ENCODE measurements around the gene SUPT3H.
"Not testable (repeated sequence)": the region's sequence is repeated elsewhere in the genome, so short reads cannot be mapped to it uniquely, and the experiment has no call there.

Gene SUPT3H

GRCh38 chr6:45072673-45073072 lies 305.1 kb downstream of the SUPT3H start:
- Histone ChIP-seq H3K4me3 (ENCODE audit: low read length) (no peak overlapping the region), H3K9me3 (ENCODE audit: insufficient read depth, low read depth, low read length) (no peaks in the 10 kb centered on the region), H3K27ac (ENCODE audit: low read length) (no peak overlapping the region), H3K4me1 (ENCODE audit: insufficient read depth, low read length) (0 out of 2 replicates have a peak, but pooled peaks cover 2% of the 10 kb centered on the region), H3K9ac (ENCODE audit: low read depth, low read length) (no peak overlapping the region), H3K36me3 (ENCODE audit: insufficient read depth, low read depth, low read length) (no peaks in the 10 kb centered on the region), H3K27me3 (ENCODE audit: insufficient read depth, low read length) (no peaks in the 10 kb centered on the region)

GRCh38 chr6:45072016-45072415 lies 305.7 kb downstream of the SUPT3H start:
- H3K27ac ChIP-seq (ENCODE audit: low read length): no peak overlapping the region
- no peaks in the 10 kb centered on the region for H3K27me3 ChIP-seq (ENCODE audit: insufficient read depth, low read length)
- no peak overlapping the region for H3K9ac ChIP-seq (ENCODE audit: low read depth, low read length)
- H3K36me3 ChIP-seq (ENCODE audit: insufficient read depth, low read depth, low read length): no peaks in the 10 kb centered on the region
- H3K4me3 ChIP-seq (ENCODE audit: low read length): no peak overlapping the region
- H3K9me3 ChIP-seq (ENCODE audit: insufficient read depth, low read depth, low read length): no peaks in the 10 kb centered on the region
- H3K4me1 ChIP-seq (ENCODE audit: insufficient read depth, low read length): 0 out of 2 replicates have a peak, but pooled peaks cover 2% of the 10 kb centered on the region

- 0 out of 2 replicates have a peak, but pooled peaks cover 2% of the 10 kb centered on the region for H3K4me1 ChIP-seq (ENCODE audit: insufficient read depth, low read length)
- H3K36me3 ChIP-seq (ENCODE audit: insufficient read depth, low read depth, low read length): no peaks in the 10 kb centered on the region
- no peak overlapping the region for H3K27ac ChIP-seq (ENCODE audit: low read length)
- no peaks in the 10 kb centered on the region for H3K27me3 ChIP-seq (ENCODE audit: insufficient read depth, low read length)
- no peaks in the 10 kb centered on the region for H3K9me3 ChIP-seq (ENCODE audit: insufficient read depth, low read depth, low read length)
- H3K4me3 ChIP-seq (ENCODE audit: low read length): no peak overlapping the region
- no peak overlapping the region for H3K9ac ChIP-seq (ENCODE audit: low read depth, low read length)
These were observed 308.6 kb downstream of the SUPT3H start for GRCh38 chr6:45069091-45069490.

GRCh38 chr6:45067446-45067845 lies 310.3 kb downstream of the SUPT3H start:
- not testable (repeated sequence) for H3K36me3 ChIP-seq (ENCODE audit: insufficient read depth, low read depth, low read length); H3K9ac ChIP-seq (ENCODE audit: low read depth, low read length); H3K4me3 ChIP-seq (ENCODE audit: low read length); H3K9me3 ChIP-seq (ENCODE audit: insufficient read depth, low read depth, low read length); H3K4me1 ChIP-seq (ENCODE audit: insufficient read depth, low read length); H3K27ac ChIP-seq (ENCODE audit: low read length); H3K27me3 ChIP-seq (ENCODE audit: insufficient read depth, low read length)

- H3K9me3 ChIP-seq (ENCODE audit: insufficient read depth, low read depth, low read length); H3K4me1 ChIP-seq (ENCODE audit: insufficient read depth, low read length); H3K27ac ChIP-seq (ENCODE audit: low read length); H3K36me3 ChIP-seq (ENCODE audit: insufficient read depth, low read depth, low read length); H3K27me3 ChIP-seq (ENCODE audit: insufficient read depth, low read length): not testable (repeated sequence)
- Histone ChIP-seq H3K9ac (ENCODE audit: low read depth, low read length) (peak overlapping the region; percentile 25; the same call in 1 of the 2 replicates), H3K4me3 (ENCODE audit: low read length) (peak overlapping the region; percentile 23; the same call in 1 of the 2 replicates)
These were observed 315.1 kb downstream of the SUPT3H start for GRCh38 chr6:45062659-45063058.

- Histone ChIP-seq H3K4me1 (ENCODE audit: insufficient read depth, low read length) (no peaks in the 10 kb centered on the region), H3K4me3 (ENCODE audit: low read length) (no peak overlapping the region), H3K9ac (ENCODE audit: low read depth, low read length) (no peak overlapping the region), H3K36me3 (ENCODE audit: insufficient read depth, low read depth, low read length) (no peaks in the 10 kb centered on the region), H3K27ac (ENCODE audit: low read length) (no peak overlapping the region), H3K9me3 (ENCODE audit: insufficient read depth, low read depth, low read length) (peaks cover 5% of the 10 kb centered on the region; the same call in 1 of the 2 replicates), H3K27me3 (ENCODE audit: insufficient read depth, low read length) (no peaks in the 10 kb centered on the region)
These were observed 320.0 kb downstream of the SUPT3H start for GRCh38 chr6:45057711-45058110.

GRCh38 chr6:45054610-45055009 lies 323.1 kb downstream of the SUPT3H start:
- H3K27me3 ChIP-seq (ENCODE audit: insufficient read depth, low read length): no peaks in the 10 kb centered on the region
- H3K9me3 ChIP-seq (ENCODE audit: insufficient read depth, low read depth, low read length): no peaks in the 10 kb centered on the region
- H3K4me3 ChIP-seq (ENCODE audit: low read length): no peak overlapping the region
- no peak overlapping the region for H3K27ac ChIP-seq (ENCODE audit: low read length)
- H3K4me1 ChIP-seq (ENCODE audit: insufficient read depth, low read length): peaks cover 5% of the 10 kb centered on the region; the same call in 1 of the 2 replicates
- H3K36me3 ChIP-seq (ENCODE audit: insufficient read depth, low read depth, low read length): no peaks in the 10 kb centered on the region
- H3K9ac ChIP-seq (ENCODE audit: low read depth, low read length): no peak overlapping the region

- Histone ChIP-seq H3K27ac (ENCODE audit: low read length) (no peak overlapping the region), H3K4me1 (ENCODE audit: insufficient read depth, low read length) (peaks cover 12% of the 10 kb centered on the region; the same call in 1 of the 2 replicates), H3K36me3 (ENCODE audit: insufficient read depth, low read depth, low read length) (no peaks in the 10 kb centered on the region), H3K9me3 (ENCODE audit: insufficient read depth, low read depth, low read length) (no peaks in the 10 kb centered on the region), H3K4me3 (ENCODE audit: low read length) (no peak overlapping the region), H3K27me3 (ENCODE audit: insufficient read depth, low read length) (no peaks in the 10 kb centered on the region), H3K9ac (ENCODE audit: low read depth, low read length) (no peak overlapping the region)
These were observed 325.4 kb downstream of the SUPT3H start for GRCh38 chr6:45052325-45052724.

- Histone ChIP-seq H3K4me1 (ENCODE audit: insufficient read depth, low read length) (peaks cover 12% of the 10 kb centered on the region; the same call in 1 of the 2 replicates), H3K36me3 (ENCODE audit: insufficient read depth, low read depth, low read length) (no peaks in the 10 kb centered on the region), H3K9me3 (ENCODE audit: insufficient read depth, low read depth, low read length) (no peaks in the 10 kb centered on the region), H3K27me3 (ENCODE audit: insufficient read depth, low read length) (no peaks in the 10 kb centered on the region), H3K9ac (ENCODE audit: low read depth, low read length) (no peak overlapping the region), H3K4me3 (ENCODE audit: low read length) (no peak overlapping the region), H3K27ac (ENCODE audit: low read length) (no peak overlapping the region)
These were observed 328.4 kb downstream of the SUPT3H start for GRCh38 chr6:45049188-45049843.

GRCh38 chr6:45047573-45047972 lies 330.2 kb downstream of the SUPT3H start:
- no peaks in the 10 kb centered on the region for H3K27me3 ChIP-seq (ENCODE audit: insufficient read depth, low read length)
- H3K36me3 ChIP-seq (ENCODE audit: insufficient read depth, low read depth, low read length): no peaks in the 10 kb centered on the region
- H3K4me3 ChIP-seq (ENCODE audit: low read length): no peak overlapping the region
- H3K9ac ChIP-seq (ENCODE audit: low read depth, low read length): no peak overlapping the region
- H3K27ac ChIP-seq (ENCODE audit: low read length): no peak overlapping the region
- H3K9me3 ChIP-seq (ENCODE audit: insufficient read depth, low read depth, low read length): no peaks in the 10 kb centered on the region
- peaks cover 12% of the 10 kb centered on the region; the same call in 1 of the 2 replicates for H3K4me1 ChIP-seq (ENCODE audit: insufficient read depth, low read length)

- Histone ChIP-seq H3K4me3 (ENCODE audit: low read length) (no peak overlapping the region), H3K36me3 (ENCODE audit: insufficient read depth, low read depth, low read length) (no peaks in the 10 kb centered on the region), H3K27ac (ENCODE audit: low read length) (no peak overlapping the region), H3K27me3 (ENCODE audit: insufficient read depth, low read length) (no peaks in the 10 kb centered on the region), H3K4me1 (ENCODE audit: insufficient read depth, low read length) (peaks cover 12% of the 10 kb centered on the region; the same call in 1 of the 2 replicates), H3K9ac (ENCODE audit: low read depth, low read length) (no peak overlapping the region), H3K9me3 (ENCODE audit: insufficient read depth, low read depth, low read length) (no peaks in the 10 kb centered on the region)
These were observed 332.5 kb downstream of the SUPT3H start for GRCh38 chr6:45045253-45045601.

GRCh38 chr6:45044510-45045252 lies 333.1 kb downstream of the SUPT3H start:
- Histone ChIP-seq H3K9me3 (ENCODE audit: insufficient read depth, low read depth, low read length) (no peaks in the 10 kb centered on the region), H3K4me1 (ENCODE audit: insufficient read depth, low read length) (0 out of 2 replicates have a peak, but pooled peaks cover 8% of the 10 kb centered on the region), H3K27ac (ENCODE audit: low read length) (no peak overlapping the region), H3K4me3 (ENCODE audit: low read length) (no peak overlapping the region), H3K9ac (ENCODE audit: low read depth, low read length) (no peak overlapping the region), H3K27me3 (ENCODE audit: insufficient read depth, low read length) (no peaks in the 10 kb centered on the region), H3K36me3 (ENCODE audit: insufficient read depth, low read depth, low read length) (no peaks in the 10 kb centered on the region)
